ENCODE results near the gene HYAL3.

DNA sequence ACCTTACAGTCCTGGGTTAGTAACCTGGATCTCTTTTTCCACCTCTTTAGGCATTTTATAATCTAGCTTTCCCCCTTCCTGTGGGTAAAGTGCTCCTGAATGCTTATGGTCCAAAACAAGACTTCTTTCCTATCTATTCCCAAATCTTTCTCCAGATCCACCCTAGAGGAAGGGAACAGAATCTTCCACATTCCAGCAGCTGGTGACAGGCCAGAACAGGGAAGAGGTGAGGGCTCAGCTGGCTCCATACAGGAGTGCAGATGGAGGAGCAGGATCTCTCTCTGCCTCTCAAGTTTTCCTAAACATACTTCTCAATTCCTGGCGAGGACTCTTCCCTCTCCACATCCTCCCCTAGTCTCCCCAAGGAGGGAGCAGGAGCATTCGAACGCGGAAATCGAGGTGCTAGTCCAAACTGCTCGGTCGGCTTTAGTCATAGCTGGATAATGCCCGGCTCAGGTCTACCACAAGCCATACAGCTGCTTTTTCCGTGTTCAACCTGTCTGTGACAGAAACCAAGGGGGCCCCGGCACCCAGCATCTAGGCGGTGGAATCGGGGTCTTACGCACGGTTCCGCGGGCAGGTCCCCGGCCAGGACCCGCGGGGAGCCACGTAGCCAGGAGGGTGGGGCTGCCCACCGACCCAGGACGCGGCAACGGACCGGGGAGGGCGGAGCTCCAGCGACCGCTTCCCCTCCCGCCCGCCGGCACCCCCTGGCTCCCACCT lies 37.4 kb upstream of the HYAL3 start:
- TF ChIP-seq CBX5 (IDR thresholded peaks at IDR 0.05; ENCODE audit: low read depth) = no peak
- TF ChIP-seq CHD2 (IDR thresholded peaks at IDR 0.05; ENCODE audit: borderline replicate concordance, low read depth, low read length) = no peak
- TF ChIP-seq CEBPB (IDR thresholded peaks at IDR 0.05; ENCODE audit: borderline replicate concordance in 1 of 2, low read depth in 2 of 2, low read length in 2 of 2) = no peak

All from GM12878 (cell line).